ENCODE results near the gene SPSB4.

Gene SPSB4

GRCh38 chr3:141076797-141077571 lies 25.8 kb downstream of the SPSB4 start:
- peak; percentile 37 for DNase-seq

- no peak for DNase-seq
Observed at GRCh38 chr3:141077631-141078030, 26.5 kb downstream of the SPSB4 start.

- no peak for DNase-seq
Observed at GRCh38 chr3:141078200-141078599, 27.1 kb downstream of the SPSB4 start.

GRCh38 chr3:141080431-141080830 lies 29.3 kb downstream of the SPSB4 start:
- DNase-seq, result no peak

- no peak for DNase-seq
Observed at GRCh38 chr3:141081141-141081795, 30.1 kb downstream of the SPSB4 start.

- no peak for DNase-seq
Observed at GRCh38 chr3:141082064-141082463, 30.9 kb downstream of the SPSB4 start.

GRCh38 chr3:141083226-141083625 lies 32.1 kb downstream of the SPSB4 start:
- DNase-seq, result no peak

- no peak for DNase-seq
Observed at GRCh38 chr3:141083836-141084649, 32.9 kb downstream of the SPSB4 start.

- DNase-seq, result no peak
Observed at GRCh38 chr3:141085343-141086070, 34.4 kb downstream of the SPSB4 start.

- no peak for DNase-seq
Observed at GRCh38 chr3:141086188-141086587, 35.0 kb downstream of the SPSB4 start.

GRCh38 chr3:141087076-141087777 lies 36.1 kb downstream of the SPSB4 start:
- DNase-seq, result no peak

- DNase-seq, result no peak
Observed at GRCh38 chr3:141087778-141088130, 36.6 kb downstream of the SPSB4 start.

GRCh38 chr3:141089339-141090152 lies 38.4 kb downstream of the SPSB4 start:
- DNase-seq, result no peak

- DNase-seq, result no peak
Observed at GRCh38 chr3:141091426-141091825, 40.3 kb downstream of the SPSB4 start.

GRCh38 chr3:141092663-141093062 lies 41.5 kb downstream of the SPSB4 start:
- no peak for DNase-seq

- no peak for DNase-seq
Observed at GRCh38 chr3:141093397-141093796, 42.2 kb downstream of the SPSB4 start.

- no peak for DNase-seq
Observed at GRCh38 chr3:141093971-141094684, 43.0 kb downstream of the SPSB4 start.

GRCh38 chr3:141094790-141095545 lies 43.8 kb downstream of the SPSB4 start:
- peak; percentile 45 for DNase-seq

GRCh38 chr3:141095546-141095937 lies 44.4 kb downstream of the SPSB4 start:
- no peak for DNase-seq

- DNase-seq, result no peak
Observed at GRCh38 chr3:141096164-141096563, 45.0 kb downstream of the SPSB4 start.
